ENCODE measurements around the gene CMPK2.

CMPK2 gene

GRCh38 chr2:6810961-6811360, 54.7 kb downstream of the CMPK2 start:
- DNase-seq (ENCODE audit: low spot score): no peak

- DNase-seq (ENCODE audit: low spot score): no peak
These were observed 57.3 kb downstream of the CMPK2 start for GRCh38 chr2:6808426-6808825.

DNA sequence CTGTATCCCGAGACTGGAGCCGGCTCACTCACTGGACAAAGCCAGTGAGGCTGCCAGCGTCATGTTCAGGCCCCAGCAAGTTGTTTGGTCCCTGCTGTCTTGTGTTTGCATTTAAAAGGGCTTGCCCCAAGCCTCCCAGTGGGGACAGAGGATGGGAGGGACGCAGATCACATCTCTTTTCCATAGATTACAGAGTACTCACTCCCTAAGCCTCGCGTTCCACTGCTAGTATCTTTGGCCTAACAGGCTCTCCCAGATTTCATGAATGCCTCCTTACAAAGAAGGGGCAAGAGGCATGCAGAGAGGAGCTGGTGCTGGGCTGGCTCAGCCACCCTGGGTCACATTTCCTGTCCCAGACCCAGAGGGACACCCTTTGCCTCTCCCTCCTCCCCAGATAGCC, 59.1 kb downstream of the CMPK2 start:
- DNase-seq (ENCODE audit: low spot score): no peak

DNA sequence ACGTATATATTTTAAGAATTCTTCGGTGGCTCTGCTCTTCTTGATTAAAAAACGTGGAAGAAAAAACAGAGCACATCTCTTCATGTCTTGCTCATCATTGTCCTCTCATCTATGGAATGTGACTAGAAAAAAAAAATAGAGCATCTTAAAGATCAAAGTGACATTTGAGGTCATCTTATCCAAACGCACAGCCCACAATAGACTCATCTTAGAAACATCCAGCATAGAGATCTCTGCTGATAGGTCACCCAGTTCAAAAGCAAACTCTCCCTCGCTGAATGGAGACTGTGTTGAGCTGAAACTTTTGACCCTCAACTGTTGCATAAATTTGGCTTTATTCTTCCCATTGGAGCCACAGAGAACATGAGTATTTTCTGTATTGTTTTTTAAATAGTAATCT, 65.2 kb downstream of the CMPK2 start:
- DNase-seq (ENCODE audit: low spot score): no peak

Data from AG08395 (cell line).